ENCODE data around the gene SCAMP5. TPM values are rescaled to one million over a fixed set of nuclear protein-coding genes. Genes with fewer than 3 reads are reported as not detected.
A peak's percentile ranks its signal among the peaks of the same experiment; 100 is the strongest.

SCAMP5 gene
- total RNA-seq, 1 experiment from 2014 or later, result 6.2 TPM

DNA sequence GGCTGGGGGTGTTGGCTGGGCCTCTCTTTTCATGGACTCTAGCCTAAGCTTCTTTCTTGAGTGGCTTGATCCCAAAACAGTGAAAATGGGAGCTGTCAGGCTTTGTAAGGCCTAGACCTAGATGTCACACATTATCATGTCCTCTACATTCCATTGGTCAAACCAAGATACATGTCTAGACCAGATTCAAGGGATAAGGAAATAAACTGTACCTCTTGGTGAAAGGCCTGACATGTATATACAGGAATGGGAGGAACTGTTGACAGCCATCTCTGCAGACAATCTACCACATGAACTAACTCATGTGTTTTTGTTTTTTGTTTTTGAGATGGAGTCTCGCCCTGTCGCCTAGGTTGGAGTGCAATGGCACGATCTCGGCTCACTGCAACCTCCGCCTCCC, 27.7 kb upstream of the SCAMP5 start:
- intact Hi-C loops (cut with micrococcal nuclease), result no loop called here
- Histone ChIP-seq H2AFZ (ENCODE audit: low read depth, low read length, poor library complexity, severe bottlenecking) (no peak overlapping the region), H3K79me2 (ENCODE audit: insufficient read depth, low read length) (no peaks in the 10 kb centered on the region), H3K36me3 (ENCODE audit: control insufficient read depth in 1 of 2, insufficient read depth in 2 of 2, low read length in 2 of 2) (no peaks in the 10 kb centered on the region), H3K9me2 (ENCODE audit: insufficient read depth) (no peaks in the 10 kb centered on the region), H3K27ac (ENCODE audit: low read depth, low read length) (no peak overlapping the region), H3K27me3 (ENCODE audit: insufficient read depth, low read length) (no peaks in the 10 kb centered on the region), H3K9ac (ENCODE audit: low read length) (no peak overlapping the region), H3K4me1 (ENCODE audit: control insufficient read depth in 1 of 2, insufficient read depth in 2 of 2, low read length in 2 of 2) (no peaks in the 10 kb centered on the region), H4K20me1 (ENCODE audit: insufficient read depth) (no peaks in the 10 kb centered on the region), H3K9me3 (ENCODE audit: control insufficient read depth in 1 of 2, insufficient read depth in 1 of 2, low read depth in 1 of 2, low read length in 2 of 2) (no peaks in the 10 kb centered on the region), H3K4me3 (replicated peaks in 1 of 2; ENCODE audit: low read depth in 1 of 2, low read length in 2 of 2) (no peak overlapping the region), H3K4me2 (ENCODE audit: low read length) (no peak overlapping the region)
- ChIA-PET POLR2A (no interaction called here), RAD21 (ENCODE audit: low non-redundant PET in 1 of 2, low total read pairs in 2 of 2, uncharacterized antibody in 2 of 2, unreplicated experiment in 2 of 2) (no interaction called here), CTCF (no interaction called here)
- ATAC-seq, result no peak
- no TSS peak for BruUV-seq (replicated peaks)
- TF ChIP-seq TCF7L2 (IDR thresholded peaks at IDR 0.05; ENCODE audit: borderline replicate concordance, extremely low read depth, insufficient read depth, insufficient read length) (no peak), SP1 (IDR thresholded peaks at IDR 0.05; ENCODE audit: low read depth) (no peak), ZFX (IDR thresholded peaks at IDR 0.05) (no peak), SRF (IDR thresholded peaks at IDR 0.05; ENCODE audit: low read depth) (no peak), CEBPB (IDR thresholded peaks at IDR 0.05; ENCODE audit: low read depth) (no peak)
- TF ChIP-seq, protein P1, sequence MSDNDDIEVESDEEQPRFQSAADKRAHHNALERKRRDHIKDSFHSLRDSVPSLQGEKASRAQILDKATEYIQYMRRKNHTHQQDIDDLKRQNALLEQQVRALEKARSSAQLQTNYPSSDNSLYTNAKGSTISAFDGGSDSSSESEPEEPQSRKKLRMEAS (IDR thresholded peaks at IDR 0.05), result no peak
- TF ChIP-seq, protein P2, sequence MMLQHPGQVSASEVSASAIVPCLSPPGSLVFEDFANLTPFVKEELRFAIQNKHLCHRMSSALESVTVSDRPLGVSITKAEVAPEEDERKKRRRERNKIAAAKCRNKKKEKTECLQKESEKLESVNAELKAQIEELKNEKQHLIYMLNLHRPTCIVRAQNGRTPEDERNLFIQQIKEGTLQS (IDR thresholded peaks at IDR 0.05), result no peak
- no peak for DNase-seq (ENCODE audit: low read depth, low spot score)

DNA sequence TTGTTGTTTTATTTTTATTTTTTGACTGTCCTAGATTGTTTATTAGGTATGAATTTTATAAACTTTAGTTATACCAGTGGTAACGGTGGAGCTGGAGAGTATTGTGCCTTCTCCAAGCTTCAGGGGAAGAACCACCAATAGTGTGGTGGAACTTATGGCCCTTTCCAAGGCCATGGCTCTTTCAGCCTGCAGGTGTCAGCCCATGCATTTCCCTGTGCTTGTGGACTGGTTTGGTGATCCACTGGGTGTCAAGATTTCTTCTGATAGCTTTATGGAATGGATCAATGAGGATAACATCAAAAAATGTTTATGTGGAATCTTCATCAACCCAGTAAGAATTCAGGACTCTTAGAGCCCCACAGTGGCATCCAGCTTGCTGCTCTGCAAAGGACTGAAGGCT, 19.2 kb upstream of the SCAMP5 start:
- Histone ChIP-seq H3K4me3 (replicated peaks in 1 of 2; ENCODE audit: low read depth in 1 of 2, low read length in 2 of 2) (no peak overlapping the region), H3K79me2 (ENCODE audit: insufficient read depth, low read length) (no peaks in the 10 kb centered on the region), H3K9me3 (ENCODE audit: control insufficient read depth in 1 of 2, insufficient read depth in 1 of 2, low read depth in 1 of 2, low read length in 2 of 2) (no peaks in the 10 kb centered on the region), H3K27ac (ENCODE audit: low read depth, low read length) (no peak overlapping the region), H3K4me2 (ENCODE audit: low read length) (no peak overlapping the region), H3K4me1 (ENCODE audit: control insufficient read depth in 1 of 2, insufficient read depth in 2 of 2, low read length in 2 of 2) (peaks cover 13 to 15% of the 10 kb centered on the region in 2 experiments), H3K27me3 (ENCODE audit: insufficient read depth, low read length) (no peaks in the 10 kb centered on the region), H2AFZ (ENCODE audit: low read depth, low read length, poor library complexity, severe bottlenecking) (no peak overlapping the region), H4K20me1 (ENCODE audit: insufficient read depth) (no peaks in the 10 kb centered on the region), H3K9me2 (ENCODE audit: insufficient read depth) (no peaks in the 10 kb centered on the region), H3K36me3 (ENCODE audit: control insufficient read depth in 1 of 2, insufficient read depth in 2 of 2, low read length in 2 of 2) (no peaks in the 10 kb centered on the region), H3K9ac (ENCODE audit: low read length) (no peak overlapping the region)
- ChIA-PET POLR2A (no interaction called here), CTCF (interaction anchor here (1.1 to 1.3 kb wide), 2 partner anchors 12 to 26 kb away, joined by 3 to 5 read pairs; no protein-coding TSS in a partner anchor), RAD21 (ENCODE audit: low non-redundant PET in 1 of 2, low total read pairs in 2 of 2, uncharacterized antibody in 2 of 2, unreplicated experiment in 2 of 2) (interaction anchor here in 1 of 2 experiments (0.6 kb wide), 1 partner anchor 59 kb away, joined by 3 read pairs; no protein-coding TSS in a partner anchor)
- BruUV-seq (replicated peaks), result no TSS peak
- DNase-seq (ENCODE audit: low read depth, low spot score) (no peak), ATAC-seq (no peak)
- intact Hi-C loops (cut with micrococcal nuclease), result no loop called here
- TF ChIP-seq, protein P3, sequence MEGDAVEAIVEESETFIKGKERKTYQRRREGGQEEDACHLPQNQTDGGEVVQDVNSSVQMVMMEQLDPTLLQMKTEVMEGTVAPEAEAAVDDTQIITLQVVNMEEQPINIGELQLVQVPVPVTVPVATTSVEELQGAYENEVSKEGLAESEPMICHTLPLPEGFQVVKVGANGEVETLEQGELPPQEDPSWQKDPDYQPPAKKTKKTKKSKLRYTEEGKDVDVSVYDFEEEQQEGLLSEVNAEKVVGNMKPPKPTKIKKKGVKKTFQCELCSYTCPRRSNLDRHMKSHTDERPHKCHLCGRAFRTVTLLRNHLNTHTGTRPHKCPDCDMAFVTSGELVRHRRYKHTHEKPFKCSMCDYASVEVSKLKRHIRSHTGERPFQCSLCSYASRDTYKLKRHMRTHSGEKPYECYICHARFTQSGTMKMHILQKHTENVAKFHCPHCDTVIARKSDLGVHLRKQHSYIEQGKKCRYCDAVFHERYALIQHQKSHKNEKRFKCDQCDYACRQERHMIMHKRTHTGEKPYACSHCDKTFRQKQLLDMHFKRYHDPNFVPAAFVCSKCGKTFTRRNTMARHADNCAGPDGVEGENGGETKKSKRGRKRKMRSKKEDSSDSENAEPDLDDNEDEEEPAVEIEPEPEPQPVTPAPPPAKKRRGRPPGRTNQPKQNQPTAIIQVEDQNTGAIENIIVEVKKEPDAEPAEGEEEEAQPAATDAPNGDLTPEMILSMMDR (IDR thresholded peaks at IDR 0.05 in 2 of 3, conservative IDR thresholded peaks at IDR 0.05 in 1 of 3; ENCODE audit: borderline replicate concordance in 1 of 3, insufficient read depth in 1 of 3, low read depth in 2 of 3, low read length in 2 of 3), result peak; percentile 19 to 45 (median 30); a peak in 4 of 6 replicates
- TF ChIP-seq RAD21 (IDR thresholded peaks at IDR 0.05; ENCODE audit: low read depth), result peak; percentile 41; the same call in 1 of the 2 replicates
- TF ChIP-seq, protein P1 (IDR thresholded peaks at IDR 0.05), result no peak
